ENCODE measurements around the gene CXCR6. TPM values are rescaled to one million over a fixed set of nuclear protein-coding genes. Genes with fewer than 3 reads are reported as not detected.
A peak's percentile ranks its signal among the peaks of the same experiment; 100 is the strongest.

CXCR6 gene
- total and polyA plus RNA-seq, 2 experiments from 2014 or later, result 0.10 TPM; not detected in 1

- Histone ChIP-seq H3K27me3 (ENCODE audit: insufficient read depth) (no peaks in the 10 kb centered on the region), H3K4me2 (no peak overlapping the region), H3K36me3 (ENCODE audit: insufficient read depth) (peaks cover 2% of the 10 kb centered on the region), H3K79me2 (replicated peaks; ENCODE audit: insufficient read depth) (no peaks in the 10 kb centered on the region), H3K4me3 (no peak overlapping the region), H4K20me1 (replicated peaks; ENCODE audit: insufficient read depth) (peaks cover 11% of the 10 kb centered on the region), H3K4me1 (ENCODE audit: insufficient read depth) (no peaks in the 10 kb centered on the region), H3K9me2 (ENCODE audit: insufficient read depth) (no peaks in the 10 kb centered on the region), H2AFZ (no peak overlapping the region), H3K27ac (ENCODE audit: low read depth) (no peak overlapping the region), H3F3A (replicated peaks; ENCODE audit: low read depth) (no peaks in the 10 kb centered on the region)
- DNase-seq (ENCODE audit: low spot score), result no peak
- H3K36me3 Mint-ChIP-seq (ENCODE audit: low read depth), result peaks cover 20% of the 10 kb centered on the region
- no peaks in the 10 kb centered on the region; the same call in 2 of the 3 replicates for H3K9me3 Mint-ChIP-seq
- peak overlapping the region; percentile 26; the same call in 1 of the 2 replicates for H3K27ac Mint-ChIP-seq
- ATAC-seq, result no peak
- peaks cover 17% of the 10 kb centered on the region for H3K4me1 Mint-ChIP-seq
- TF ChIP-seq EZH2phosphoT487 (IDR thresholded peaks at IDR 0.05; ENCODE audit: unreplicated experiment) (no peak), JUNB (IDR thresholded peaks at IDR 0.05; ENCODE audit: unreplicated experiment) (no peak), CREB1 (CRISPR knock-in tag; IDR thresholded peaks at IDR 0.05; ENCODE audit: low read depth) (no peak)
- H3K4me3 Mint-ChIP-seq, result no peak overlapping the region
- H3K27me3 Mint-ChIP-seq (ENCODE audit: insufficient read depth, low read depth, poor library complexity), result peaks cover 4% of the 10 kb centered on the region
Measured at GRCh38 chr3:45940781-45941365, 2.4 kb upstream of the CXCR6 start.

DNA sequence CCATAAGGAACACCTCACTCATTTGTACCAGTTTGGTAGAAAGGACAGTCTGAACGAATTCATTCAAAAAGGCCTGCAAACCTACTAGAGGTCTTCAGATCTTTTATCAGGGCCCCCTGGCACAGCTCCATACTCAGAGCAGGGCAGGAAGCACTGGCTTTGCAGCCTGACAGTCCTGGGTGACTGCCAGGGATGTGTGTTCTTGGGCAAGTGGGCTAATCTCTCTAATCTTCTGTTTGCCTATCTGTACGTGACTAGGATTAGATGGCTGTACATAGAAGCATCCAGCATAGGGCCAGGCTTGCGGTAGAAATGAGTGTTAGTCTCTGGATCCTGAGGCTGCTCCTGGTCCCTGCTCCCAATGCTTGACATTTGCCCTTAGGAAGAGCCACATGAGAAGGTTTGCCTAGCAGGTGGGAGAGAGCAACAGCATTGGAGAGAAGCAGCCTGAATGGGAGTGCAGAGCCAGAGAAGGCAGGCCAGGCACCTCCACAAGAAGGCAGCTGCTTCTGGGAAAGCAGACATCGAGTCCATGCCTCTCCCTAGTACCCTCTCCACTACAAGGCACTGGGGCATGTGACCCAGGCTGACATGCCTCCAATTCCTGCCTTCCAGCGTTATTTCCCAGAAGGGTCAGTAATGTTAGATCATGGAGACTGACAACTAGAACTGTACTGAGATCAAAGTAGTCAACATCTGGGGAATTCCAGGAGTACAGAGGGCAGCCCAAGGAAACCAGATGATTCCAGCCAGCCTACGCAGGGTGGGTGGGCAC is 1.0 kb upstream of the CXCR6 start:
- no peak overlapping the region for H3K4me3 ChIP-seq
- peaks cover 11% of the 10 kb centered on the region for H4K20me1 ChIP-seq (replicated peaks; ENCODE audit: insufficient read depth)
- H3F3A ChIP-seq (replicated peaks; ENCODE audit: low read depth), result no peaks in the 10 kb centered on the region
- TF ChIP-seq STAT1 (IDR thresholded peaks at IDR 0.05; ENCODE audit: unreplicated experiment) (no peak), EZH2phosphoT487 (IDR thresholded peaks at IDR 0.05; ENCODE audit: unreplicated experiment) (no peak), ZNF114 (CRISPR knock-in tag; IDR thresholded peaks at IDR 0.05) (no peak), CTCF (conservative IDR thresholded peaks at IDR 0.05; ENCODE audit: low read depth in 2 of 2) (no peak), REST (IDR thresholded peaks at IDR 0.05; ENCODE audit: unreplicated experiment) (no peak), CREB1 (CRISPR knock-in tag; IDR thresholded peaks at IDR 0.05; ENCODE audit: low read depth) (no peak), POLR2AphosphoS5 (IDR thresholded peaks at IDR 0.05; ENCODE audit: low read depth) (no peak), EZH2 (IDR thresholded peaks at IDR 0.05; ENCODE audit: low read depth, unreplicated experiment) (no peak), NANOG (IDR thresholded peaks at IDR 0.05; ENCODE audit: borderline replicate concordance) (no peak), ETS1 (IDR thresholded peaks at IDR 0.05) (no peak)
- no peaks in the 10 kb centered on the region for H3K9me2 ChIP-seq (ENCODE audit: insufficient read depth)
- H3K79me2 ChIP-seq (replicated peaks; ENCODE audit: insufficient read depth), result no peaks in the 10 kb centered on the region
- ATAC-seq, result no peak
- H3K4me1 ChIP-seq (ENCODE audit: insufficient read depth), result no peaks in the 10 kb centered on the region
- peaks cover 14% of the 10 kb centered on the region; the same call in 1 of the 2 replicates for H3K36me3 ChIP-seq (ENCODE audit: insufficient read depth)
- H3K4me2 ChIP-seq, result no peak overlapping the region
- H3K36me3 Mint-ChIP-seq (ENCODE audit: low read depth), result peaks cover 33% of the 10 kb centered on the region
- H3K9me3 Mint-ChIP-seq, result no peaks in the 10 kb centered on the region; the same call in 2 of the 3 replicates
- no peak overlapping the region for H3K27ac Mint-ChIP-seq
- peaks cover 17% of the 10 kb centered on the region for H3K4me1 Mint-ChIP-seq
- no peak overlapping the region for H3K27ac ChIP-seq (ENCODE audit: low read depth)
- no peaks in the 10 kb centered on the region for H3K27me3 ChIP-seq (ENCODE audit: insufficient read depth)
- peaks cover 4% of the 10 kb centered on the region for H3K27me3 Mint-ChIP-seq (ENCODE audit: insufficient read depth, low read depth, poor library complexity)
- DNase-seq (ENCODE audit: low spot score), result no peak
- no peak overlapping the region for H3K4me3 Mint-ChIP-seq
- no peak overlapping the region for H2AFZ ChIP-seq

Measured in GM23338 (cell line).